ENCODE measurements around the gene ALDH3B1. TPM values are rescaled to one million over a fixed set of nuclear protein-coding genes. Genes with fewer than 3 reads are reported as not detected.
A peak's percentile ranks its signal among the peaks of the same experiment; 100 is the strongest.

The ALDH3B1 gene
- total RNA-seq, 1 experiment from 2014 or later = 104 TPM

- DNase-seq = no peak
- Histone ChIP-seq H3K4me2 (peak overlapping the region; percentile 87), H2AFZ (peak overlapping the region; percentile 78; the same call in 1 of the 2 replicates), H3F3A (ENCODE audit: insufficient read depth, low read depth) (peaks cover 47% of the 10 kb centered on the region), H4K20me1 (ENCODE audit: insufficient read depth) (no peaks in the 10 kb centered on the region), H3K36me3 (ENCODE audit: low read depth) (no peaks in the 10 kb centered on the region), H3K79me2 (ENCODE audit: low read depth) (no peaks in the 10 kb centered on the region), H3K27me3 (ENCODE audit: insufficient read depth, low read depth) (no peaks in the 10 kb centered on the region), H3K9me2 (ENCODE audit: insufficient read depth) (no peaks in the 10 kb centered on the region), H3K4me1 (replicated peaks; ENCODE audit: insufficient read depth) (peaks cover 20% of the 10 kb centered on the region), H3K4me3 (peak overlapping the region; percentile 68; the same call in 1 of the 2 replicates), H3K27ac (no peak overlapping the region), H3K9me3 (ENCODE audit: insufficient read depth, low read depth) (no peaks in the 10 kb centered on the region)
- TF ChIP-seq EZH2 (IDR thresholded peaks at IDR 0.05; ENCODE audit: low read depth) = no peak
- TF ChIP-seq CTCF (conservative IDR thresholded peaks at IDR 0.05) = no peak
- intact Hi-C loops (cut with micrococcal nuclease; ENCODE audit: unreplicated experiment) = loop anchor here (1.0 kb wide), 1 partner anchor 12 kb away; no protein-coding TSS in a partner anchor
- CTCF ChIA-PET = no interaction called here
- no TSS peak for BruUV-seq (replicated peaks)
- POLR2A ChIA-PET (ENCODE audit: unreplicated experiment) = no interaction called here
Observed at GRCh38 chr11:68004551-68005335, 5.4 kb upstream of the ALDH3B1 start.

GRCh38 chr11:68006606-68007166, 3.4 kb upstream of the ALDH3B1 start:
- Histone ChIP-seq H3K27ac (no peak overlapping the region), H3K4me3 (no peak overlapping the region), H3K27me3 (ENCODE audit: insufficient read depth, low read depth) (no peaks in the 10 kb centered on the region), H3K9me3 (ENCODE audit: insufficient read depth, low read depth) (no peaks in the 10 kb centered on the region), H3K79me2 (ENCODE audit: low read depth) (peaks cover 7% of the 10 kb centered on the region; the same call in 1 of the 2 replicates), H3K36me3 (ENCODE audit: low read depth) (no peaks in the 10 kb centered on the region), H3K4me2 (no peak overlapping the region), H3K9me2 (ENCODE audit: insufficient read depth) (no peaks in the 10 kb centered on the region), H3F3A (ENCODE audit: insufficient read depth, low read depth) (peaks cover 53% of the 10 kb centered on the region), H2AFZ (no peak overlapping the region), H4K20me1 (ENCODE audit: insufficient read depth) (no peaks in the 10 kb centered on the region), H3K4me1 (replicated peaks; ENCODE audit: insufficient read depth) (peaks cover 38% of the 10 kb centered on the region)
- intact Hi-C loops (cut with micrococcal nuclease; ENCODE audit: unreplicated experiment) = no loop called here
- no TSS peak for BruUV-seq (replicated peaks)
- no peak for DNase-seq
- ChIA-PET CTCF (no interaction called here), POLR2A (ENCODE audit: unreplicated experiment) (interaction anchor here (0.6 kb wide), 1 partner anchor 1925 kb away, joined by 5 read pairs; no protein-coding TSS in a partner anchor)
- no peak for TF ChIP-seq CTCF (conservative IDR thresholded peaks at IDR 0.05)
- no peak for TF ChIP-seq EZH2 (IDR thresholded peaks at IDR 0.05; ENCODE audit: low read depth)

- no TSS peak for BruUV-seq (replicated peaks)
- no peaks in the 10 kb centered on the region for H3K27me3 ChIP-seq (ENCODE audit: insufficient read depth, low read depth)
- H2AFZ ChIP-seq = no peak overlapping the region
- ChIA-PET POLR2A (ENCODE audit: unreplicated experiment) (no interaction called here), CTCF (no interaction called here)
- peaks cover 18% of the 10 kb centered on the region; the same call in 1 of the 2 replicates for H3K79me2 ChIP-seq (ENCODE audit: low read depth)
- no peaks in the 10 kb centered on the region for H3K9me2 ChIP-seq (ENCODE audit: insufficient read depth)
- no peaks in the 10 kb centered on the region for H3K9me3 ChIP-seq (ENCODE audit: insufficient read depth, low read depth)
- intact Hi-C loops (cut with micrococcal nuclease; ENCODE audit: unreplicated experiment) = no loop called here
- DNase-seq = no peak
- peaks cover 48% of the 10 kb centered on the region for H3K4me1 ChIP-seq (replicated peaks; ENCODE audit: insufficient read depth)
- H3K36me3 ChIP-seq (ENCODE audit: low read depth) = no peaks in the 10 kb centered on the region
- no peaks in the 10 kb centered on the region for H4K20me1 ChIP-seq (ENCODE audit: insufficient read depth)
- H3K27ac ChIP-seq = no peak overlapping the region
- H3K4me2 ChIP-seq = no peak overlapping the region
- TF ChIP-seq EZH2 (IDR thresholded peaks at IDR 0.05; ENCODE audit: low read depth) (no peak), CTCF (conservative IDR thresholded peaks at IDR 0.05) (no peak)
- peaks cover 52% of the 10 kb centered on the region for H3F3A ChIP-seq (ENCODE audit: insufficient read depth, low read depth)
- H3K4me3 ChIP-seq = no peak overlapping the region
Observed at GRCh38 chr11:68007498-68008380, 2.4 kb upstream of the ALDH3B1 start.
